Epithelial cell of prostate (primary cell): ENCODE data around the gene OSGIN1.
"Not testable (repeated sequence)": the region's sequence is repeated elsewhere in the genome, so short reads cannot be mapped to it uniquely, and the experiment has no call there.

Experiments
- DNase-seq: peaks from one replicate; pipeline ENCODE4 v3.0.0-alpha.2; 2011; ENCODE audit warnings: low read depth, low spot score
- H3K27ac ChIP-seq: fragments of 450-650 bp; 2 replicates; pipeline ENCODE4 v1.5.1; 2017; ENCODE audit warnings: mild to moderate bottlenecking

Gene OSGIN1

DNA sequence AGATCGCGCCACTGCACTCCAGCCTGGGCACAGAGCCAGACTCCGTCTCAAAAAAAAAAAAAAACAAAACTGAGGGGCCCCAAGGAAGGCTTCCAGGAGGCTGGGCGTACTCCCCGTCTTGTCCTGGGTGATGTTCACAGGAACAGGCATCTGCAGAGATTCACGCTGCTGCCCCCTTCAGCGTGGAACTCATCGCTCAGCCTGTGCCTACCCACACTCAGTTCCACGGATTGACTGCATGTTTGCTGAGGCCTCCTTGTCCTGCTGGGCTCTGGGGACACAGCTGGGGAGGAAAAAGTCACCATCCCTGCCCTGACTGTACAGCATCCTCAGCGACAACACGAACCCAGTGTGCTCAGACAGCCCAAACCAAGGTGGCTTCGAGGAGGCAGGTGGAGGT is 12.9 kb upstream of the OSGIN1 start:
- no peak overlapping the region for H3K27ac ChIP-seq

DNA sequence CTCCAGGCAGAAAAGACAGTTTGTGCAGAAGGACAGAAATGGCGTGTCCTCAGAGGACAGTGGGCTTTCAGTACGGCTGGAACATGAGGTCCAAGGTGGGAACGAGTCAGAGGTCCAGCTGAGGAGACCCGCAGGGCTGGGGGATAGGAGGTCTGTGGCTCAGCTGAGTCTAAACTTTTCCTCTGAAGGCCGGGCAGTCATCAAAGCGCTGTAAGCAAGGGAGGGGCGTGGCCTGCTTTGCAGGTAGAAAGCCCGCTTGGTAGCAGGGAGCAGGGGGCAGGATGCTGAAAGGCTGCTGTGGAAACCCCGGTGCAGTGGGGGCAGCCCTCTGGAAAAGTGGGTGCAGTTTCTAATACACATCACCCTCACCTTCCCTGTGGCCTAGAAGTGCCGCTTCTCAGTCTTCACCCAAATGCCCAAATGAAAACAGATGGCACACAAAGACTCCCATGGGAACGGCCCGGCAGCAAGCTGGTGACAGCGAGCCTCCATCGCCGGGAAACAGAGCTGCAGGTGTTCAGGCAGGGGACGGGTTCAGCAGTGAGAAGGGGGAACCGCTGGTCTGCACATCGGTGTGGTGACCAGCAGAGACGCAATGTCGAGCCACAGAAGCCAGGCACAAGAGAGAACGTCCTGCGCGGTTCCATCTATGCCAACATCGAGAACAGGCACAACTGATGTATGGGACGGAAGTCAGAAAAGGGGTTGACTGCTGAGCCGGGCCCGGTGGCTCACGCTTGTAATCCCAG is 12.2 kb upstream of the OSGIN1 start:
- DNase-seq = no peak

More for the DNA sequence above, 12.9 kb upstream of the OSGIN1 start:
- no peak for DNase-seq

DNA sequence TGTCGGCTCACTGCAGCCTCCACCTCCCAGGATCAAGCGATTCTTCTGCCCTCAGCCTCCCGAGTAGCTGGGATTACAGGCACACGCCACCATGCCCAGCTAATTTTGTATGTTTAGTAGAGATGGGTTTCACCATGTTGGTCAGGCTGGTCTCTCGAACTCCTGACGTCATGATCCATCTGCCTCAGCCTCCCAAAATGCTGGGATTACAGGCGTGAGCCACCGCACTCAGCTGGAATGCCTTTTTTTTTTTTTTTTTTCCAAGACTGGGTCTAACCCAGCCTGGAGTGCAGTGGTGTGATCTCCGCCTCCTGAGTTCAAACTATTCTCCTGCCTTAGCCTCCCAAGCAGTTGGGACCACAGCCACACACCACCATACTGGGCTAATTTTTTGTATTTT is 11.5 kb upstream of the OSGIN1 start:
- not testable (repeated sequence) for H3K27ac ChIP-seq, DNase-seq

More for the DNA sequence above, 12.2 kb upstream of the OSGIN1 start:
- no peak overlapping the region for H3K27ac ChIP-seq

DNA sequence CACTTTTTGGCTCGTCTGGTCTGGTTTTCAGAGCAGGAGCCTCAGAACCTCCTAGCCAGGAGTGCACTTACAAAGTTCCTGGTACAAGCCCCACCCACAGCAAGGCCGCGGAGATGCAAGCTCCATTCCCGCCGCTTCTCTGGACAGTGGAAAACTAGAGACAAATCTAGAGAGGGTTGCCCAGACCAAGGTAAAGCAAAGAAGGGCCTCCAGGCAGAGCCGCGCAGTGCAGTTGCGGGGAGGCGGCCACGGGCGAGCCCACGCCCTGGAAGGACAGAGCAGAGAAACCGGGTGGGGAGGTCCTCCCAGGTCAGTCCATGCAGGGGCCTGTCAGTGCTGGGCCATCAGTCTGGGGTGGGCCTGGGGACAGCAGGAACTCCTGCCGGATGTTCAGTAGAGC is 11.0 kb upstream of the OSGIN1 start:
- DNase-seq = no peak
- H3K27ac ChIP-seq = no peak overlapping the region

DNA sequence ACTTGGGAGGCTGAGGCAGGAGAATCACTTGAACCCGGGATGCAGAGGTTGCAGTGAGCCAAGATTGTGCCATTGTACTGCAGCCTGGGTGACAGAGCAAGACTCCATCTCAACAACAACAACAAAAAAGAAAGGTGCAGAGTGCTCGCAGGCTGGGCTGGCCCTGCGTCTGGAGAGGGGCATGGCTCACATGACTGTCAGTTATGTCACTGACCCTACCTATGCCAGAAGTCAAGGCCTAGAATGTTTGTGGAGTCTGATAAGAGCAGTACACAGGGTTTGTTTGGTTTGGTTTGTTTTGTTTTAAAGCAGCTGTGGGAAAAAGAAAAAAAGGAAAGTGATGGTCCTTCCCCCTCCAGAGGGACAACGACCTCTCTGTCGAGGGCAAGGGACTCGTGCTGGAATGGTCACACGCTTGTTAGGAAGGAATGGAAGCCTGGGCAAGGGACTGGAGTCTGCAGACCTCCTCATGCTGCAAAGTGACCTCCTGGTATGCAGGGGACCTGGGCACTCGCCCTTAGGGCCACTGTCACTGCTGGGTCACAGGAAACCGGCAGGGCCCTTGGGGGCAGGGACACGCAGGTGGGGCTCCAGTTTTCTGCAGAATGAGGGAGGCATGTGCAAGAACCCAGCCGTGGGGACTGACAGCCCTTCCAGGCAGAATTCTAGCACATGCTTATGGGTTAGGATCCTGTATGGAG is 10.1 kb upstream of the OSGIN1 start:
- H3K27ac ChIP-seq = no peak overlapping the region
- no peak for DNase-seq

DNA sequence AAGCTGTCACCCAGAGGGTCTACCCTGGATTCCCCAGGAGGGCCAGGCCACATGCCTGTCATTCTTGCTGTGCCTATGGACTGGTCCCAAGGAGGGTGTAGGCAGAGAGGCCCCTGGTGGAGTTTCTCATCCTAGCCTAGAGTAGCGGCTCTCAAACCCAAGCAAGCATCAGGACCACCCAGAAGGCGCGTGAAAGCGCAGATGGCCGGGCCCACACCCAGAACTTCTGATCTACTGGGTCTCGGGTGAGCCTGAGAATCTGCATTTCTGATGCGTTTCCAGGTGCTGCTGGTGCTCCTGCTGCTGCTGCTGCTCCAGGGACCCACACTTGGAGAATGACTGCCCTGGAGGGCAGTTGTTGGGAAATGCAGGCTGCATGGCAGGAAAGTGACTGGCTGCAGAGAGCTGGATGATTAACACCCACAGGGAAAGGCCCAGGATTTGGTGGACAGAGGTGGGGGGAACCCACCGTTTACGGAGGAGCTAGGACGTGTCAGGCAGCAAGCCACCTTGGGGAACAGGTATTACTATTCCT is 9.5 kb upstream of the OSGIN1 start:
- no peak for DNase-seq
- H3K27ac ChIP-seq = no peak overlapping the region

DNA sequence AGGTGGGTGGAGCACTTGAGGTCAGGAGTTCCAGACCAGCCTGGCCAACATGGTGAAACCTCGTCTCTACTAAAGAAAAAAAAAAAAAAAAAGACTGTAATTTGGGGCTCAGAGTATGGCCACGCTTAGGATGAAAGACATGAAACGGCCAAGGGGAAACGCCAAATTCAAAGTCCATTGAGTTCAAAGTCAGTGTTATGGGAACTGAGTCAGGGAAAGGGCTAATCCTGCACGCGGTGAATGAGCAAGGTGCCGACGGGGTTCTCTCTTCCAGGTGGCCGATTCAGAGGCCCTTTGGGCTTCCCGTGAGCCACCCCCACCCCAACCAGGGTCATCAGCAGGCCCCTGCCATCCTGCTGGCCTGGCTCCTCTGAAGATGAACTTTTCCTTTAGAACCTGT is 7.5 kb upstream of the OSGIN1 start:
- DNase-seq = no peak

DNA sequence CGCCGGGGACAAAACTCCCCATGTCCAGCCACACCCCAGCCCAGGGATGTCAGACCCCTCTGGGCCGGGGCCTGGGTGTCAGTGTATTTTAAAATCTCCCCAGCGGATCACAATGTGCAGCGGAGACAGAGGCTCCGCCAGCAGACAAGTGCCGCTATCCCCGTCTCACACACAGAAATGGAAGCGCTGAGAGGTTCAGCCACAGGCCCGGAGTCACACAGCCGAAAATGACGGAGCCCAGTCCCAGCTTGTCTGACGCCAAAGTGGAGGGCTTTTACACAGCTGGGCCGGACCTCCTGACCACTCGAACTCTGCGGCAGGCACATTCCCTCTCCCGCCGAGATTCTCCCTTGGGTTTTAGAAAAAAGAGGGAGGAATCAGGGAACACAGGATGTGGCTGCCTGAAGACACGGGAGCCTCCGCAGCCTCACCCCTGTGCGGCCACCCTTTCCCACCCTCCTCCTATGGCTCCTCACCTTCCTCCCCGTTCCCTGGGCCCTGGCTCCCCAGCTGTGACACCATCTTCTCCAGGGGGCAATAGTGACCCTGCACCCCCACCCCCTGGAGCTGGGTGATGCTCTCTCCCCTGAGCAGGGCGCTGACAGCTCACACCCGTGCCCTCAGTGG is 6.8 kb upstream of the OSGIN1 start:
- DNase-seq = no peak
- no peak overlapping the region for H3K27ac ChIP-seq

More for the DNA sequence above, 7.5 kb upstream of the OSGIN1 start:
- no peak overlapping the region for H3K27ac ChIP-seq

DNA sequence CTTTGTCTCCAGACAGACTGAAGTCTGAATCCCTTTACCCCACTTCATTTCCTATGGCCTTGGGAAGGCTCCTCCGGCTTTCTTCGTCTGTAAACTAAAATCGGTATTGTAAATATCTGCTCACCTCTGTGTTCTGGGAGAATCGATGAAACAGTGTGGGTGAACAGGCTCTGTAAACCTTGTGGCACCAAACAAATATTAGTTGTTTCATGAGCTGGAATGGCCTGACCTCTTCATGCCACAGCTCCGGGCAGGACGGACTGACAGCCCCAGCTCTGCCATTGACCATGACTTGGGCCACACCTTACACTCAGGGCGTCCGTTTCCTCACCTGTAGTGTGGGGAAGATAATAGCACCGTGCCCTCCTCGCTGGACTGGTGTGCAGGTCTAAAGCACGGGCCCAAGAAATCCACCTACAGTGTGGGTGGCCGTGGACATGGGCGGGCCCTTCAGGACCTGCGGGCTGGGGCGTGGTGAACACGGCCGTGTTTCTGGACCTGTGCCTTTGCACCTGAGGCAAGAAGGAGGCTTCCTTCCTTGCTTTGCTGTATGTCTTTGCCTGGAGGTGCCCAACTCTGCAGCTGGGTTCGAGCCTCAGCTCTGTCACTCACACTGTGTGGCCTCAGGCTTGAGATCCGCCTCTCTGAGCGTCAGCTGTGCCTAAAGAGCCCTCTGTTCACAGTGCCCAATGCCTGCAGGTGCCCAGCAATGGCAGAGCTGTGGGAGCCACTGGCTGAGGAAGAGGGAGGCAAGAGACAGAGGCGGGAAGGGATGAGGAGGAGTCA is 6.1 kb upstream of the OSGIN1 start:
- DNase-seq = no peak
- no peak overlapping the region for H3K27ac ChIP-seq

DNA sequence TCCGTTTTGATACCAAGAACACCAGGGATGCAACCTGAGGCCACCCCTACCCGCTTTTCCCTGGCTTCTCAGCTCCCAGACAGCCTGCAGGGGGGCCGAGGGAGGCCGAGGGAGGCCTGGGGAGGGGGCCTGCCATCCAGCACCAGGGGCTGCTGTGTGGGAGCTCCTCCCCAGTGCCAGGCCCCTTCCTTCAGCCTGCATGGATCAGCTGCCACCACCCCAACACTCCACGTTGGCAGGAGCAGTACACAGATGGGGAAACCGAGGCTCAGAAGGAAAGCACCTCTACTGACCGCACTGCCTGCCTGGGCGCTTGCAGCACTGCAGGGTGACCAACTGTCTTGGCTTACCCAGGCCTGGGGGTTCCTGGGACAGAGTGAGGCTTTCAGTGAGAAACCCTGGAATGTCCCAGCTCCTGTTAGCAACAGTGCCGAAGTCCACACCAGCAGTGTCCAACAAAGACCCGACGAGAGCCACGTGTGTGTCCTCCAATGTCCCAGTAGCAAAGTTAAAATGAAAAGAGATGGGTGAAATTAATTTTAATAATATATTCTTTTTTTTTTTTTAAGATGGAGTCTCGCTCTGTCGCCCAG is 5.3 kb upstream of the OSGIN1 start:
- H3K27ac ChIP-seq = no peak overlapping the region

DNA sequence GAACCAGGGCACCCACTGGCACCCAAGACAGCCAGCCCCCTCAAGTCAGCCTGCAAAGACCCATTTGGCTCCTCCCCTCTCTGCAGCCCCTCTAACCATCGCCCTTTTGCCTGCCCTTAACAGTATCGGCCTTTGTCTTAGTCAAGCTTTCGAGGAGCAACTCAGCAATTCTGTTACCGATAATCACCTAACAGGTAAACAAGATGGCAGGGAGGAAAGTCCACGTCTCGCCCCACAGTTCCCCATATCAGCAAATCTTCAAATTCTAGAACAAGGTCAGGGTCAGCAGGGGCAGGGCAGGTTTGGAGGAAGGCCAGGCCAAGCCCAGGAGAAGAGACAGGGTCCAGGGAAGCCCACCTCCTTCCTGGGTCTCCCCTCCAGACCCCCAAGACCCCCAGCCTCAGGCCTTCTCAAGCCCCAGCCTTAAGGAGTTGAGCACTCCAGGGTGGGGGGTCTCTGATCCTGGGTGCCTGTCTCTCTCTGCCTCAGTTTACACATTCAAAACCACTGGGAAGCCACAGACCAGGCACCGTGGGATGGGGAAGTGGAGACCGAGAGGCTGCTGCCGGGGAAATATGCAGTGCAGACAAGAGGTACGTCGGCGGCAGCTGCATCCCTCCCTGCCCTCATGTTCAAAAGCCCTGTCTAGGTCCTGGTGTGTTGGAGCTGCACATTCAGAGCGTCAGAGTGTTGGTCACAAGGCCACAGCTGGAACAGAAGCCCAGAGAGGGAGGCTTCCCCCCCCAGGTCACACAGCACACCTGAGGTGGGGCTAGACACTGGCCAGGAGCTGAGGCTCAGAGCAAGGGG is 3.9 kb upstream of the OSGIN1 start:
- no peak for DNase-seq
- H3K27ac ChIP-seq = no peak overlapping the region

More for the DNA sequence above, 5.3 kb upstream of the OSGIN1 start:
- no peak for DNase-seq

DNA sequence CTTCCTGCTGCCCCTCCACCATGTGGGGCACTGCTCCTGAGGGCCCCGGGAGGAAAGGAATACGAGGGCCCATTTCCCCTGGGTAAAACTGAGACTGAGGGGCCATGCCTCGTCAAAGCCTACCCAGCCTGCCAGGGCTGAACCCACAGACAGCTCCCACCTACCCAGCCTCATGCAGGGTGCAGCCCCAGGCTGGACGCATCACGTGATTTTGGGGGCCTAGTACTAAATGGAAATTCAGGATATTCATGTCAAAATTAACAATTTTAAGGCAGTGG is 3.4 kb upstream of the OSGIN1 start:
- no peak for DNase-seq
- no peak overlapping the region for H3K27ac ChIP-seq

DNA sequence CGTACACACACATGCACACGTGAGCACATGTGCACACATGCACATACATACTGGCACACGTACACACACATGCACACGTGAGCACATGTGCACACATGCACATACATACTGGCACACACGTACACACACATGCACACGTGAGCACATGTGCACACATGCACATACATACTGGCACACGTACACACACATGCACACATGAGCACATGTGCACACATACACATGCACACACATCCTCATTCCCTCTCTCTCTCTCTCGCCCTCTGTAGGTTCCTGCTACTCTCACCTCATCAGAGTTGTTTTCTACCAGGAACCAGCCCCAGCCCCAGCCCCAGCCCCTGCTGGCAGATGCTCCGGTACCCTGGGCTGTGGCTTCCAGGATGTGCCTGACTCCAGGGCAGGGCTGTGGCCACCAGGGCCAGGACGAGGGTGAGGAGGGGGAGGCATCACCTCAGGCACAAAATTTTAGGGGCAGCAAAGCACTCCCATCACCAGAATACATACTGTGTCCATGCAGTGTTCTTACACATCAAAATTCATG is 2.1 kb upstream of the OSGIN1 start:
- DNase-seq, H3K27ac ChIP-seq: not testable (repeated sequence)

DNA sequence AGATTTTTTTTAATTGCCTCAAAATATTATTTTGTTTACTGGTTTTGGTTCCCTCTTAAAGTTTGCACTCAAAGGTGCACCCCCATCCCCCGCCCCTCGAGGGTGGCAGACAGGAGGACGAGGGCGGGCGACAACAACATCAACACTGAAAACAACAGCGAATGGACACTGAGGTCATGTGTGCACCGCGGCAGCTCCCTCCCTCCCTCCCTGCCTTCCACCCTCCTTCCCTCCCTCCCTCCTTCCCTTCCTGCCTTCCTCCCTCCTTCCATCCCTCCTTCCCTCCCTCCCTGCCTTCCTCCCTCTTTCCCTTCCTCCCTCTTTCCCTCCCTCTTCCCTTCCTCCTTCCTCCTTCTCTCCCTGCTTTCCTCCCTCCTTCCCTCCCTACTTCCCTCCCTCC is 1.5 kb upstream of the OSGIN1 start:
- H3K27ac ChIP-seq = no peak overlapping the region
- DNase-seq = no peak

DNA sequence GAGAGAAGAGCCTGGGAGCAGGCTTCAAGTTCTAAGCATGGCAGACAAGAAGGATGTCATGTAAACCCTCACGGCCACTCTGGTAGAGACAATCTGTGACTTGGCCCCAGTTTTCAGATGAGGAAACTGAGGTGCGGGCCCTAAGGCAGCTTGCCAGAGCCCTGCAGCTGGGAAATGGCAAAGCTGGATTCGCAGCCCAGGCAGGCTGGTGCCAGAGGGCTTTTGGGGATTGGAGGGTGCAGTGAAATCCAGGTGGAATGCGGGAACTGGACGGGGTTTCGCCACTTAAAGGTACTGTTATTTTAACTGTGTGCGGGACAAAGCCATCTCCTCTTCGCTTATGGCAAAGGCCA is 477 bp upstream of the OSGIN1 start:
- DNase-seq = no peak
- H3K27ac ChIP-seq = peak overlapping the region; percentile 79

DNA sequence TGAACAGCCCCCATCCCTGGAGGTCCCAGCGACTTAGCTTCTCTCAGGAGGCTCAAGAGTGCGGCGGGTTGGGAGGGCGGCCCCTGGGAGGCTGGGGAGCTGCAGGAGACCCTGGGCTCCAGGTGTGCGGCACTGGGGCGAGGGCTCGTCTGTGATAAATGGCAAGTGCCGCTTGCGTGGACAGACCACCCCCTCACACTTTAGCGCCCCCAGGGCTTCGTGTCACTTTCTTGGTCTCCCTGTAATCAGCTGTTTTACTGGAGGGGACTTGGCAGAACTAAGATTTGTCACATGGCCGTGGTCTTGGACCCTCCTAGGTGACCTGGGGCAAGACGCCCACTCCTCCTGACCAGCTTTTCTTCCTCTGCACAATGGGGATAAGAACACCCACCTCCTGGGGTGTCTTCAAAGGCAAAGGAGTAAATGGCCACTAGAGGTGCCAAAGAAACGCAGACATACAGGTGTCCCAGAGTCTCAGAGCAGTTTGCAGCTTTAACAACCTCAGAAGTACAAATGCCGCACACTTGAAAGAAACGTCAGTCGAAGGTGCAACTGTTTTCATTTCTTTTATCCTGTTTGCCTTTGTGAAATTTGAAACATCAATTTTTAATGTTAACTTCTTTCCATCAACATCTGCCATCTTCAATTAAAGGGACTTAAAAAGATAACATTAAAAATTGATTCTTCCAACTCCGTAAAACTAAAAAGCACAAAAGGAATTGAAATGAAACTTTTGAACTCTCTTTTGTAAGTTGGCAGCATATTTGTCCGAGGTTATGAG is 946 bp downstream of the OSGIN1 start:
- H3K27ac ChIP-seq = peak overlapping the region; percentile 79
- DNase-seq = no peak

DNA sequence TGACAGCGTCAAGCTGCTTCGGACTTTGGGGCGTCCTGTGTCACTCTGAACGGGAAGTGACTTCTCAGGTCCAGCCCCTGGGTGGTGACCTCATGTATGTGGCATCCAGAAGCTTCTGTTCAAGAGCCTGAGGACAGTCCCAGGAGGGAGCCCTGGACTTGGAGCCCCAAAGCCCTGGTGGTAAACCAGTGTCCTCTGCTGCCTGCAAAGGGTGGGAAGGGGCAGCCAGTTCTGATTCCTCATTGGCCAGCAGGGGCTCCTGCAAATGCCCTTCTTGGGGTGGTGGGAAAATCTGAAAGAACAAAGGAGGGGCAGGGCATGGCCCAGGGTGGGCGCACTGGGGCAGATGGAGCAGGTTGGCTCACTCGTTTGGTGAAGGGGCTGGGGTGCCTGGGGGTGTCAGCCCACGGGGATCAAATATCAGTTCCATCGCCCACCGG is 1.6 kb downstream of the OSGIN1 start:
- DNase-seq = no peak
- H3K27ac ChIP-seq = peak overlapping the region; percentile 79
